Suprapubic skin (tissue), 4 donors: Measurements from ENCODE around the gene KRT8.

Experiments
- POLR2A ChIP-seq, 2 donors: fragments of 450-650 bp; IDR thresholded peaks; one replicate each; pipeline ENCODE4 v1.6.1; 2017; ENCODE audit warnings: antibody characterized with exemption in 2 of 2, mild to moderate bottlenecking in 2 of 2, moderate library complexity in 2 of 2
- POLR2AphosphoS5 ChIP-seq, 3 donors: sonication (generic); formaldehyde crosslinking; IDR thresholded peaks; one replicate each; pipeline ENCODE4 v1.6.1; 2017; ENCODE audit warnings: antibody characterized with exemption in 3 of 3
- TF ChIP-seq, protein P1 (sequence below), 2 donors: fragments of 200-600 bp in 1 of 2; fragments of 450-650 bp in 1 of 2; sonication (generic) in 1 of 2; IDR thresholded peaks; one replicate each; pipeline ENCODE4 v1.5.1; 2016 to 2019; ENCODE audit warnings: antibody characterized with exemption in 2 of 2, mild to moderate bottlenecking in 1 of 2, moderate library complexity in 1 of 2

DNA sequence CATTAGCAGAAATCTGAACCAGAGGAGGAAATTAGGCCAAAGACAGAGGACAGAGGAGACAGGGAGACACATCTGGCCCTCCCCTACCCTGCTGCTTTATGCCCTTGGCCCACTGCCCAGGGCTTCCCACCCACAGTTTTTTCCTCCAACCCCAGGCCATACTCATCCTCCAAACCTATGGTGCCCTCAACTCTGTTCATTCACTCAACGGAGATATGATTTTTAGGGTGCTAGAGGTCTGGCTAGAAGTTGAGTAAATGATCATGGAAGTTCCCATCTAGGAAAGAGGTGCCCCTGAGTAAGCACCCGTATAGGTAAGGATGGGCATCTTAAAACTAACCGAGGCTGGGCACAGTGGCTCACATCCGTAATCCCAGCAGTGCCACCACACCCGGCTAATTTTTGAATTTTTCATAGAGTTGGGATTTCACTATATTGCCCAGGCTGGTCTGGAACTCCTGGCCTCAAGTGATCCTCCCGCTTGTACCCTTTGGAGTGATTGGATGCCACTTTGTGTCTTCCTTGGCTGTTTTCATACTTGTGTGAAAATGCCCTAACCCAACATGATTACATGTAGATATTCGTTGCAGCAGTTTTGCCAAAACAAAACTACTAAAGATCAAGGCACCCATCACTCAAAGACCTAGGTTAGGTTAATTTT lies 48.4 kb upstream of the KRT8 start:
- TF ChIP-seq, protein P1, sequence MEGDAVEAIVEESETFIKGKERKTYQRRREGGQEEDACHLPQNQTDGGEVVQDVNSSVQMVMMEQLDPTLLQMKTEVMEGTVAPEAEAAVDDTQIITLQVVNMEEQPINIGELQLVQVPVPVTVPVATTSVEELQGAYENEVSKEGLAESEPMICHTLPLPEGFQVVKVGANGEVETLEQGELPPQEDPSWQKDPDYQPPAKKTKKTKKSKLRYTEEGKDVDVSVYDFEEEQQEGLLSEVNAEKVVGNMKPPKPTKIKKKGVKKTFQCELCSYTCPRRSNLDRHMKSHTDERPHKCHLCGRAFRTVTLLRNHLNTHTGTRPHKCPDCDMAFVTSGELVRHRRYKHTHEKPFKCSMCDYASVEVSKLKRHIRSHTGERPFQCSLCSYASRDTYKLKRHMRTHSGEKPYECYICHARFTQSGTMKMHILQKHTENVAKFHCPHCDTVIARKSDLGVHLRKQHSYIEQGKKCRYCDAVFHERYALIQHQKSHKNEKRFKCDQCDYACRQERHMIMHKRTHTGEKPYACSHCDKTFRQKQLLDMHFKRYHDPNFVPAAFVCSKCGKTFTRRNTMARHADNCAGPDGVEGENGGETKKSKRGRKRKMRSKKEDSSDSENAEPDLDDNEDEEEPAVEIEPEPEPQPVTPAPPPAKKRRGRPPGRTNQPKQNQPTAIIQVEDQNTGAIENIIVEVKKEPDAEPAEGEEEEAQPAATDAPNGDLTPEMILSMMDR (IDR thresholded peaks at IDR 0.05) = no peak
- TF ChIP-seq POLR2A (IDR thresholded peaks at IDR 0.05) (no peak), POLR2AphosphoS5 (IDR thresholded peaks at IDR 0.05) (no peak)
